GM23338 (cell line): ENCODE measurements around the gene KRTAP10-1. TPM values are rescaled to one million over a fixed set of nuclear protein-coding genes. Genes with fewer than 3 reads are reported as not detected.

ENCODE experiments used
- ATAC-seq: fragments of 200-7000 bp; cut with Tn5 transposase; 3 replicates; pipeline ENCODE4 v1.9.1; 2020
- DNase-seq: peaks from one replicate; pipeline ENCODE4 v3.0.0-alpha.2; 2015; ENCODE audit warnings: low spot score
- H2AFZ ChIP-seq: fragments of 200-600 bp; sonication (generic); 2 replicates; pipeline ENCODE4 v1.8.0; 2016; ENCODE audit warnings: antibody characterized with exemption, mild to moderate bottlenecking, moderate library complexity
- H3F3A ChIP-seq: fragments of 200-600 bp; sonication (generic); replicated peaks from 2 replicates; pipeline ENCODE4 v1.8.0; 2017; ENCODE audit warnings: antibody characterized with exemption, mixed run types, low read depth
- H3K27ac ChIP-seq: fragments of 200-600 bp; sonication (generic); 2 replicates; pipeline ENCODE4 v1.6.1; 2016; ENCODE audit warnings: low read depth
- H3K27me3 ChIP-seq: fragments of 200-600 bp; sonication (generic); 2 replicates; pipeline ENCODE4 v1.8.0; 2016; ENCODE audit warnings: mild to moderate bottlenecking, mixed run types, moderate library complexity; ENCODE audit not compliant: insufficient read depth
- H3K36me3 ChIP-seq: fragments of 200-600 bp; sonication (generic); 2 replicates; pipeline ENCODE4 v1.8.0; 2016; ENCODE audit warnings: mild to moderate bottlenecking; ENCODE audit not compliant: insufficient read depth
- H3K4me1 ChIP-seq: fragments of 200-600 bp; sonication (generic); 2 replicates; pipeline ENCODE4 v1.8.0; 2016; ENCODE audit warnings: mild to moderate bottlenecking, moderate library complexity; ENCODE audit not compliant: insufficient read depth
- H3K4me2 ChIP-seq: fragments of 200-600 bp; sonication (generic); 2 replicates; pipeline ENCODE4 v1.7.1; 2017; ENCODE audit warnings: mixed run types
- H3K4me3 ChIP-seq: fragments of 200-600 bp; sonication (generic); 2 replicates; pipeline ENCODE4 v1.6.1; 2016; ENCODE audit warnings: mixed run types
- H3K79me2 ChIP-seq: fragments of 200-600 bp; sonication (generic); replicated peaks from 2 replicates; pipeline ENCODE4 v1.8.0; 2017; ENCODE audit warnings: mild to moderate bottlenecking; ENCODE audit not compliant: insufficient read depth
- H3K9me2 ChIP-seq: fragments of 200-600 bp; sonication (generic); 2 replicates; pipeline ENCODE4 v1.8.0; 2017; ENCODE audit not compliant: insufficient read depth
- H4K20me1 ChIP-seq: fragments of 200-600 bp; sonication (generic); replicated peaks from 2 replicates; pipeline ENCODE4 v1.8.0; 2017; ENCODE audit warnings: mild to moderate bottlenecking; ENCODE audit not compliant: insufficient read depth
- H3K27ac Mint-ChIP-seq: 2 replicates; pipeline ENCODE4 v1.8.0; 2020; ENCODE audit warnings: inconsistent platforms, mild to moderate bottlenecking, moderate library complexity, mixed read lengths
- H3K27me3 Mint-ChIP-seq: 3 replicates; pipeline ENCODE4 v1.8.0; 2022; ENCODE audit warnings: low read depth, mild to moderate bottlenecking, moderate library complexity, mixed read lengths, inconsistent platforms; ENCODE audit not compliant: insufficient read depth, poor library complexity
- H3K36me3 Mint-ChIP-seq: 3 replicates; pipeline ENCODE4 v1.8.0; 2021; ENCODE audit warnings: low read depth, mild to moderate bottlenecking, inconsistent platforms, moderate library complexity, mixed read lengths
- H3K4me1 Mint-ChIP-seq: 3 replicates; pipeline ENCODE4 v1.8.0; 2020; ENCODE audit warnings: mild to moderate bottlenecking, inconsistent platforms, mixed read lengths
- H3K4me3 Mint-ChIP-seq: 3 replicates; pipeline ENCODE4 v1.8.0; 2021; ENCODE audit warnings: moderate library complexity, mild to moderate bottlenecking, inconsistent platforms, mixed read lengths
- H3K9me3 Mint-ChIP-seq: 3 replicates; pipeline ENCODE4 v1.8.0; 2020; ENCODE audit warnings: moderate library complexity, mild to moderate bottlenecking, inconsistent platforms, mixed read lengths
- CREB1 ChIP-seq: fragments of 250-450 bp; sonication (Bioruptor Pico); IDR thresholded peaks from 2 replicates; pipeline ENCODE4 v1.5.0; 2020; ENCODE audit warnings: low read depth, mild to moderate bottlenecking, moderate library complexity
- EZH2 ChIP-seq: fragments of 200-600 bp; sonication (generic); IDR thresholded peaks from one replicate; pipeline ENCODE4 v1.8.0; 2017; ENCODE audit warnings: antibody characterized with exemption, mild to moderate bottlenecking, low read depth; ENCODE audit not compliant: unreplicated experiment
- JUNB ChIP-seq: IDR thresholded peaks from one replicate; pipeline ENCODE4 v1.6.1; 2016; ENCODE audit warnings: antibody characterized with exemption; ENCODE audit not compliant: unreplicated experiment
- NANOG ChIP-seq: IDR thresholded peaks from 2 replicates; pipeline ENCODE4 v1.6.1; 2016; ENCODE audit warnings: antibody characterized with exemption, borderline replicate concordance
- POLR2AphosphoS5 ChIP-seq: IDR thresholded peaks from 2 replicates; pipeline ENCODE4 v1.6.1; 2016; ENCODE audit warnings: antibody characterized with exemption, low read depth
- REST ChIP-seq: IDR thresholded peaks from one replicate; pipeline ENCODE4 v1.6.1; 2018; ENCODE audit warnings: antibody characterized with exemption; ENCODE audit not compliant: unreplicated experiment
- STAT1 ChIP-seq: IDR thresholded peaks from one replicate; pipeline ENCODE4 v1.6.1; 2016; ENCODE audit warnings: antibody characterized with exemption; ENCODE audit not compliant: unreplicated experiment
- ZNF114 ChIP-seq: fragments of 250-450 bp; sonication (Bioruptor Pico); IDR thresholded peaks from 2 replicates; pipeline ENCODE4 v1.5.0; 2020; ENCODE audit warnings: mild to moderate bottlenecking, moderate library complexity
- ZNF331 ChIP-seq: fragments of 250-450 bp; sonication (Bioruptor Pico); IDR thresholded peaks from 2 replicates; pipeline ENCODE4 v1.5.0; 2020; ENCODE audit warnings: low read depth, mild to moderate bottlenecking, moderate library complexity
- polyA plus RNA-seq: library from polyadenylated mRNA; unstranded; fragments of >200 nt; fragmentation: Nextera tagmentation; extraction: Ambion mirVana; gene quantifications from 2 replicates; pipeline ENCODE4 v1.2.1, GENCODE V29; 2016
- total RNA-seq: library from RNA; depleted of rRNA; stranded (reverse); fragments of >200 nt; shearing (Covaris generic); gene quantifications from 2 replicates; pipeline ENCODE4 v1.2.3, GENCODE V29; 2014
- TF ChIP-seq, protein P1 (sequence below), 2 experiments: fragments of 200-600 bp in 1 of 2; sonication (generic) in 1 of 2; conservative IDR thresholded peaks; 2 replicates each; pipeline versions ENCODE4 v1.5.1 to v1.6.1; 2016 to 2017; ENCODE audit warnings: antibody characterized with exemption in 2 of 2, low read depth in 2 of 2, mild to moderate bottlenecking in 2 of 2, moderate library complexity in 1 of 2
- TF ChIP-seq, protein P2 (sequence below): IDR thresholded peaks from 2 replicates; pipeline ENCODE4 v1.6.1; 2016; ENCODE audit warnings: antibody characterized with exemption

Gene KRTAP10-1
- total and polyA plus RNA-seq, 2 experiments from 2014 or later, result not detected

DNA sequence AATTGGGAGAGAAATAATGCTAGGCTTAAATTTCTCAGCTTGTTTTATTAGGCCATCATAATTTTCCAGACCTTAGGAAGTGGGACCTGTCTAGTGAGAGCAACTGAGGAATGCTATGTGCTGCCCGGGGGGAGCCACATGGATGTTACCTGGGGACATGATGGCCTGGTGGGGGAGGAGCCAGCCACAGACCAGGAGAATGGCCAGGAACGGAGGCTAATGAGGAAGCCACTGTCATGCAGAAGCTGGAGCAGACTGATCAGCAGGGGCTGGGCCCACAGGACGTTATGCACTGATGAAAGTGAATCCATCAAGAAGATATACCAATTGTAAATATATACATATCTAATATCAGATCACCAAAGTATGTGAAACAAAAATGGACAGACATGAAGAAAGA lies 4.6 kb upstream of the KRTAP10-1 start:
- Histone ChIP-seq H3K27me3 (no peaks in the 10 kb centered on the region), H3K27ac (no peak overlapping the region), H3K4me2 (no peak overlapping the region), H3K79me2 (no peaks in the 10 kb centered on the region), H3K4me3 (no peak overlapping the region), H3K4me1 (peaks cover 16% of the 10 kb centered on the region), H3K36me3 (no peaks in the 10 kb centered on the region; the same call in 1 of the 2 replicates), H3F3A (no peaks in the 10 kb centered on the region), H3K9me2 (no peaks in the 10 kb centered on the region), H4K20me1 (no peaks in the 10 kb centered on the region), H2AFZ (no peak overlapping the region)
- peaks cover 19% of the 10 kb centered on the region for H3K36me3 Mint-ChIP-seq
- no peak overlapping the region for H3K27ac Mint-ChIP-seq
- H3K27me3 Mint-ChIP-seq, result peaks cover 12% of the 10 kb centered on the region
- no peak for DNase-seq
- peaks cover 20% of the 10 kb centered on the region for H3K4me1 Mint-ChIP-seq
- H3K9me3 Mint-ChIP-seq, result peaks cover 15% of the 10 kb centered on the region
- TF ChIP-seq JUNB (no peak), CREB1 (CRISPR knock-in tag) (no peak), EZH2 (no peak), ZNF114 (CRISPR knock-in tag) (no peak), ZNF331 (CRISPR knock-in tag) (no peak), POLR2AphosphoS5 (no peak), STAT1 (no peak)
- TF ChIP-seq, protein P1, sequence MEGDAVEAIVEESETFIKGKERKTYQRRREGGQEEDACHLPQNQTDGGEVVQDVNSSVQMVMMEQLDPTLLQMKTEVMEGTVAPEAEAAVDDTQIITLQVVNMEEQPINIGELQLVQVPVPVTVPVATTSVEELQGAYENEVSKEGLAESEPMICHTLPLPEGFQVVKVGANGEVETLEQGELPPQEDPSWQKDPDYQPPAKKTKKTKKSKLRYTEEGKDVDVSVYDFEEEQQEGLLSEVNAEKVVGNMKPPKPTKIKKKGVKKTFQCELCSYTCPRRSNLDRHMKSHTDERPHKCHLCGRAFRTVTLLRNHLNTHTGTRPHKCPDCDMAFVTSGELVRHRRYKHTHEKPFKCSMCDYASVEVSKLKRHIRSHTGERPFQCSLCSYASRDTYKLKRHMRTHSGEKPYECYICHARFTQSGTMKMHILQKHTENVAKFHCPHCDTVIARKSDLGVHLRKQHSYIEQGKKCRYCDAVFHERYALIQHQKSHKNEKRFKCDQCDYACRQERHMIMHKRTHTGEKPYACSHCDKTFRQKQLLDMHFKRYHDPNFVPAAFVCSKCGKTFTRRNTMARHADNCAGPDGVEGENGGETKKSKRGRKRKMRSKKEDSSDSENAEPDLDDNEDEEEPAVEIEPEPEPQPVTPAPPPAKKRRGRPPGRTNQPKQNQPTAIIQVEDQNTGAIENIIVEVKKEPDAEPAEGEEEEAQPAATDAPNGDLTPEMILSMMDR (conservative IDR thresholded peaks at IDR 0.05; ENCODE audit: low read depth in 2 of 2), result no peak
- H3K4me3 Mint-ChIP-seq, result no peak overlapping the region
- no peak for ATAC-seq

DNA sequence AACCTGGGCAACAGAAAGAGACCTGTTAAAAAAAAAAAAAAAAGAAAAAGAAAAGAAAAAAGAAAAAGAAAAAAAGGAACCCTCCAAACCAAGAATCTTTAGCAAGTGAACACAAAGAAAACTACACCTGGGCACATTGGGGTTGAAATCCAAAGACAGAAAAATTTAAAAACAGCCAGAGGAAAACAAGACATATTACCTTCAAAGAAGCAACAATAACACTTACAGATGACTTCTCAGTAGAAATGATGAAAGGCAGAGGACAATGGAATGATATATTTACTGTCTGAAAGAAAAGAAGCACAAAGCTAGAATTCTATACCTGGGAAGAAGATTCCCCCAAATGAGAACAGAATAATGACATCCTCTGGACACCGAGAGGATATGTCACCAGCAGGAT lies 2.7 kb upstream of the KRTAP10-1 start:
- no peak overlapping the region for H3K4me3 ChIP-seq
- no peaks in the 10 kb centered on the region; the same call in 1 of the 2 replicates for H3K36me3 ChIP-seq
- no peaks in the 10 kb centered on the region for H3K9me2 ChIP-seq
- peaks cover 15% of the 10 kb centered on the region for H3K9me3 Mint-ChIP-seq
- no peaks in the 10 kb centered on the region for H3K27me3 ChIP-seq
- DNase-seq (no peak), ATAC-seq (no peak)
- H3K4me3 Mint-ChIP-seq, result no peak overlapping the region
- peaks cover 18% of the 10 kb centered on the region for H3K36me3 Mint-ChIP-seq
- no peak overlapping the region for H3K27ac Mint-ChIP-seq
- H3K27ac ChIP-seq, result no peak overlapping the region
- no peak overlapping the region for H3K4me2 ChIP-seq
- H3K4me1 Mint-ChIP-seq, result peaks cover 1% of the 10 kb centered on the region
- H3F3A ChIP-seq, result no peaks in the 10 kb centered on the region
- no peaks in the 10 kb centered on the region for H3K79me2 ChIP-seq
- peaks cover 2% of the 10 kb centered on the region for H3K4me1 ChIP-seq
- peaks cover 7% of the 10 kb centered on the region for H3K27me3 Mint-ChIP-seq
- H4K20me1 ChIP-seq, result no peaks in the 10 kb centered on the region
- H2AFZ ChIP-seq, result no peak overlapping the region
- TF ChIP-seq, protein P2, sequence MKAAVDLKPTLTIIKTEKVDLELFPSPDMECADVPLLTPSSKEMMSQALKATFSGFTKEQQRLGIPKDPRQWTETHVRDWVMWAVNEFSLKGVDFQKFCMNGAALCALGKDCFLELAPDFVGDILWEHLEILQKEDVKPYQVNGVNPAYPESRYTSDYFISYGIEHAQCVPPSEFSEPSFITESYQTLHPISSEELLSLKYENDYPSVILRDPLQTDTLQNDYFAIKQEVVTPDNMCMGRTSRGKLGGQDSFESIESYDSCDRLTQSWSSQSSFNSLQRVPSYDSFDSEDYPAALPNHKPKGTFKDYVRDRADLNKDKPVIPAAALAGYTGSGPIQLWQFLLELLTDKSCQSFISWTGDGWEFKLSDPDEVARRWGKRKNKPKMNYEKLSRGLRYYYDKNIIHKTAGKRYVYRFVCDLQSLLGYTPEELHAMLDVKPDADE, result no peak
- TF ChIP-seq ZNF114 (CRISPR knock-in tag) (no peak), JUNB (no peak), NANOG (no peak), REST (no peak), ZNF331 (CRISPR knock-in tag) (no peak)
